Hippocampal formation (tissue), 2 donors: ENCODE data around the gene GLCE.
"Not testable (repeated sequence)": the region's sequence is repeated elsewhere in the genome, so short reads cannot be mapped to it uniquely, and the experiment has no call there.

Experiments
- DNase-seq, 2 donors: peaks; one replicate each; lab custom pipeline; 2025; lab: John Stamatoyannopoulos, UW

Gene GLCE

GRCh38 chr15:69275074-69275670 is 114.7 kb downstream of the GLCE start:
- no peak for DNase-seq

GRCh38 chr15:69275933-69276560 is 115.6 kb downstream of the GLCE start:
- DNase-seq, result no peak

- DNase-seq, result no peak
Observed at GRCh38 chr15:69277316-69277715, 116.9 kb downstream of the GLCE start.

- DNase-seq, result no peak
Observed at GRCh38 chr15:69279636-69280035, 119.2 kb downstream of the GLCE start.

- DNase-seq, result no peak
Observed at GRCh38 chr15:69280783-69281182, 120.3 kb downstream of the GLCE start.

GRCh38 chr15:69282104-69282743 is 121.8 kb downstream of the GLCE start:
- DNase-seq, result no peak

- DNase-seq, result no peak
Observed at GRCh38 chr15:69285834-69286233, 125.4 kb downstream of the GLCE start.

- no peak for DNase-seq
Observed at GRCh38 chr15:69288011-69288410, 127.6 kb downstream of the GLCE start.

GRCh38 chr15:69288531-69289341 is 128.3 kb downstream of the GLCE start:
- no peak for DNase-seq

- no peak for DNase-seq
Observed at GRCh38 chr15:69289342-69290146, 129.1 kb downstream of the GLCE start.

- DNase-seq, result no peak
Observed at GRCh38 chr15:69290346-69291164, 130.1 kb downstream of the GLCE start.

GRCh38 chr15:69291651-69292050 is 131.2 kb downstream of the GLCE start:
- not testable (repeated sequence) for DNase-seq

GRCh38 chr15:69292826-69293420 is 132.5 kb downstream of the GLCE start:
- no peak for DNase-seq

- DNase-seq, result no peak
Observed at GRCh38 chr15:69293741-69294615, 133.5 kb downstream of the GLCE start.

- no peak for DNase-seq
Observed at GRCh38 chr15:69296606-69297005, 136.2 kb downstream of the GLCE start.

- no peak for DNase-seq
Observed at GRCh38 chr15:69297642-69298353, 137.4 kb downstream of the GLCE start.

- DNase-seq, result no peak
Observed at GRCh38 chr15:69298354-69298696, 137.9 kb downstream of the GLCE start.

GRCh38 chr15:69298697-69299441 is 138.4 kb downstream of the GLCE start, which contains the start of gene PAQR5:
Gene PAQR5, plus strand, starts transcription at chr15:69298912. Its CDS starts 61,169 bp downstream, at chr15:69360081.
- DNase-seq, result no peak
